ENCODE measurements around the gene SPRN.

- TF ChIP-seq CTCF (IDR thresholded peaks at IDR 0.05) (no peak), POLR2AphosphoS5 (IDR thresholded peaks at IDR 0.05) (no peak), POLR2A (IDR thresholded peaks at IDR 0.05) (no peak)
These were observed 48.8 kb upstream of the SPRN start for GRCh38 chr10:133473270-133473669.
